ENCODE measurements around the gene IL36B.

DNA sequence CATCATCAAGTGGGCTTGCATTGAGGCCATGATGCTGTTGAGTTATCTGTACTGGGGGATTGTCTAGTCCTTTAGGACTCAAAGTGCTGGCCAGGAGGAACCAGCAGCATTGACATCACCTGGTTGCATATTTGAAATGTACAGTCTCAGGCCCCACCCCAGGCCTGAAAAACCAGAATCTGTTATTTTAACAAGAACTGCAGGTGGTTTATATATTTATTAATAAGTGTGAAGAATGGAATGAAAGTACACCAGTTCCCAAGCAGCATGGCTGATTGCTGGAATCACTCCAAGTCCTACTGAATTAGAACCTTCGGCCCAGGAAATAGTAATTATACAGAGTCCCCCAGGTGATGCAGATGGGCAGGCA lies 17.9 kb upstream of the IL36B start:
- TF ChIP-seq CTCF (IDR thresholded peaks at IDR 0.05): no peak
- no peak for TF ChIP-seq POLR2A (IDR thresholded peaks at IDR 0.05)
